NCI-H128 (cell line): ENCODE measurements around the gene FNDC3A.
A peak's percentile ranks its signal among the peaks of the same experiment; 100 is the strongest.
"Not testable (repeated sequence)": the region's sequence is repeated elsewhere in the genome, so short reads cannot be mapped to it uniquely, and the experiment has no call there.

Experiments used
- DNase-seq: peaks from one replicate; lab custom pipeline; 2025; ENCODE audit not compliant: unreplicated experiment; lab: John Stamatoyannopoulos, UW

FNDC3A gene

DNA sequence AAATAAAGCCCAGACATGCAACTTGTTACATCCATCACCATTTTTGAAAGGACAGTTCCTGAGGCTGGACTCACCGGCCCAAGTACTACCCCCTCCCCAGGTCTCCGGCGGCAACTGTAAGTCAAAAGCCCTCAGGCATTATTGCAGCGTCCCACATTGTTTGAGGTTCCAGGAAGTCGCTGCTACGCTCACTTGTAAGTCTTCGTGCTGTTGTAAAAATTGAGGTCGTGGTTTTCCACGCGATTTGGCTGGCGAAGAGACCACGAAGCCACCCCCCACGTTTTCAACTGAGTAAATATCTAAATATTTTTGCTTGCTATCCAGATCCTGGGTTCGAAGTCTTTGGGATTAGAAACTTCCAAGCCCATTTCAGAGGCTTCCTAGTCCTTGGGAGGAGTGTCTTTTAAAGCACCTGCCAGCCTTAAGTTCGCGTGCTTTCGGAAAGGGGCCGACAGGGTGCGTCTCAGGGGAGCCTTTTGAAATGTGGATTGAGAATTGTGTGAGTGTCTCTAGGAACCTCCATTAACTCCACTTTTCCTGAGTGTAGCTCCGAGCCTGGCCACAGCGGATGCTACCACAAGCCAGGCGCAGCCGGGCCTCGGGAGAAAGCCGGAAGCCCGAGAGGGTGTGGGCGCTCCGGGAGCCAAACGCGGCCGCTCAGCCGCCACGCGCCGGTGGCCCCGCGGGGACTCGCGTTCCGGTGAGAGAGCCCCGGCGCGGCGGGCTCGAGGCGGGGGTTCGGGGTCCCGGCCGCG, 434 bp upstream of the FNDC3A start:
- no peak for DNase-seq

DNA sequence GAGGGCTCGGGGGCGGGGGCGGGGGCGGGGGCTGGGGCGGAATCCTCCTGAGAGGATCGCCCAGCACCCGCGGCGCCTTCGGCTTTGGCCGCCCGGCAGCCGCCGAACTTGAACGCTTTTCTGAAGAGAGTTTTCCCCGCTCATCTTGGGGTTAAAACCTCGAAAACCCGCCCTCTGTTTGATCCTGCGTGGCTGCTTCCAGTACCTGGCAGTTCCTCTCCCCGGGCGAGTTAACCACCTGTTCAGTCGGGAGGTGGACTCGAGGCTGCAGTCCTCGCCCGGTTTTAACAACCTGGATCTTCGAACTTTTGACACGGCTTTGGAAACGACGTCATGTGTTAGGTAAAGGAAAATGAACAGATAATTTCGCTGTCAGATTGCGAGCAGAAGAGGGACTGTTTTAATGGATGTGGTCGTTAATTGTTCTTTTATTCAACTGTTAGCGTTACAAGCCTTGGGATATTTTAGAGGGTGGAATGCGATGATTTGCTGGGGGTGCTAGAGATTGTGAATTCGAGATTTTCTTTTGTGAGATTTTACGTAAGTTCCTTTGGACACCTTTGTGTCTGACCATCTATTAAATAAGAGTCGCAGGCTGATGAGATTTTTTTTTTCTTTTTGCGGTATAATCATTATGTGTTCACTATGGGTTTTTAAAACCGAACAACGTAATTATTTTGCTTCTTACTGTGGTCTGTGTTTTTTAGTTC, 1.0 kb downstream of the FNDC3A start:
- peak; percentile 68 for DNase-seq

GRCh38 chr13:48977286-48977625, 1.5 kb downstream of the FNDC3A start:
- DNase-seq = no peak

- no peak for DNase-seq
Observed at GRCh38 chr13:48977973-48978372, 2.3 kb downstream of the FNDC3A start.

DNA sequence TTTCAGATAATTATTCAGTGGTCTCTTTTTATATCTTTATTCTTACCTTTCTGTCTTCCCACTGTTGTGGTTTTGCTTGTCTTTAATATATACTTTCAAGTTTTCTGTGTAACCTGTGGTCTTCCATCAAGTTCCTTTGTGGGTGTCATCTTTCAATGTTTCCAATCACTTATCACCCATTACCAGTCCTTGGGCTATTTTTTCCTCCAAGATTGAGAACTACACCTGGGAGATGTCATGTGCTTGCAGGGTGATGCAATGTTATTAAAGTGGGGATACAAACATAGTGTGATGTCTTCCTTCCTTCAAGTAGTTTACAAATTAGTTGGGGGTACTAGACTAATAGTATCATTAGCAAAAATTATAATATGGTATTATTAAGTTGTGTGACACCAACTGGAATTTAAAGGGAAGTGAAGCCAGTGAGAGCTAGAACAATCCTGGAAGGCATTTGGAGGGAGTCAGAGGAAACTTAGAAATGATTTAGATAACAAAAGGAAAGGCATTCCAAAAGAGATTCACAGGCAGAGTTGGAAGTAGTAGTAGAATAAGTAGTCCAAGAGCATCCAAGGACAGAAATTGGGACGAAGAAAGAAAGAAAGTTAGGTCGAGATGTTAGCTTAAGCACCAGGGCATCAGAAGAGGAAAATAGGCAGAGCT, 3.4 kb downstream of the FNDC3A start:
- DNase-seq = no peak

- no peak for DNase-seq
Observed at GRCh38 chr13:48979892-48980291, 4.2 kb downstream of the FNDC3A start.

DNA sequence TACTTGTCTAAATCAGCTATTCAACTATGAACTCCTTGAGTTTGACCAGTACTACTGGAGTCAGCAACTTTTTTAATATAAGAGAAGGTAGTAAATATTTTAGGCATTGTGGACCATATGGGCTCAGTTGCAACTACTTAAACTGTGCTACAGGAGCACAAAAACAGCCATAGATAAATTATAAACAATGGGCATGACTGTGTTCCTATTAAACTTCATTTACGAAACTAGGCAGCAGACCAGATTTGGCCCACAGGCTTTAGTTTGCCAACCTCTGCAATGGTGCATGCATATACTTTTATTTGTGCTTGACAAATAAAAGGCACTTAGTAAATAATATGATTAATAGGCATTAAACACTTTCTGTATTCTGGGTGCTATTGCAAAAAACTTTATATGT, 7.6 kb downstream of the FNDC3A start:
- DNase-seq = no peak

- no peak for DNase-seq
Observed at GRCh38 chr13:48985756-48986155, 10.0 kb downstream of the FNDC3A start.

GRCh38 chr13:48990900-48991299, 15.2 kb downstream of the FNDC3A start:
- no peak for DNase-seq

DNA sequence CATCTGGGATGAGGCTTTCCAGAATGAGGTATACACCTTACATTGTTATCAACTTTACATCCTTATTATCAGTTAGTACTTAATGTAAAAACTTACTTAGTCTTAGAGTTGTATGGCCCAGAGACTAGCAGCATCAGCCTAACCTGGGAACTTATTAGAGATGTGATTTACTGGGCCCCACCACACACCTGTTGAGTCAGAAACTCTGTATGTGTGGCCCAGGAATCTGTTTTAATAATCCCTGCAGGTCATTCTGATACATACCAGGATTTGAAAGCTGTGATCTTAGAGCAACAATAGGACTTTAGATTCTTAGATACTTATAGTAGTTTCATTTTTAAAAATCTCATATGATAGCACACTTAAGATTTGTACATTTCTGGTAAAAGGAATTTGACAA, 17.4 kb downstream of the FNDC3A start:
- no peak for DNase-seq

DNA sequence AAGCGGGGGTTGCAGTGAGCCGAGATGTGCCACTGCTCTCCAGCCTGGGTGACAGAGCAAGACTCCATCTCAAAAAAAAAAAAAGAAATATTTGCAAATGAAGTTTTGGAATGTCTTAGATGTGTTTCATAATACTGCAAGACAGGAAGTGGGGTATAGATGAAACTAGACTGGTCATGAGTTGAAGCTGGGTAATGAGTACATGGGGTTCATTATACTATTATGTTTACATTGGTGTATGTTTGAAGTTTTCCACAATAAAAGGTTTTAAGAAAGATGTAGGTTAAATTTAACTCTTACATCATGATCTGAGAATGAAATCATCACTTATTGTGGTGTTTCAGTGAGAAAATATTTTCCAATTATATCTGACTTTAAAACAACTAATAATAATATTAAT, 19.0 kb downstream of the FNDC3A start:
- no peak for DNase-seq

- no peak for DNase-seq
Observed at GRCh38 chr13:48998641-48999292, 23.1 kb downstream of the FNDC3A start.

- DNase-seq = no peak
Observed at GRCh38 chr13:49000247-49000646, 24.5 kb downstream of the FNDC3A start.

DNA sequence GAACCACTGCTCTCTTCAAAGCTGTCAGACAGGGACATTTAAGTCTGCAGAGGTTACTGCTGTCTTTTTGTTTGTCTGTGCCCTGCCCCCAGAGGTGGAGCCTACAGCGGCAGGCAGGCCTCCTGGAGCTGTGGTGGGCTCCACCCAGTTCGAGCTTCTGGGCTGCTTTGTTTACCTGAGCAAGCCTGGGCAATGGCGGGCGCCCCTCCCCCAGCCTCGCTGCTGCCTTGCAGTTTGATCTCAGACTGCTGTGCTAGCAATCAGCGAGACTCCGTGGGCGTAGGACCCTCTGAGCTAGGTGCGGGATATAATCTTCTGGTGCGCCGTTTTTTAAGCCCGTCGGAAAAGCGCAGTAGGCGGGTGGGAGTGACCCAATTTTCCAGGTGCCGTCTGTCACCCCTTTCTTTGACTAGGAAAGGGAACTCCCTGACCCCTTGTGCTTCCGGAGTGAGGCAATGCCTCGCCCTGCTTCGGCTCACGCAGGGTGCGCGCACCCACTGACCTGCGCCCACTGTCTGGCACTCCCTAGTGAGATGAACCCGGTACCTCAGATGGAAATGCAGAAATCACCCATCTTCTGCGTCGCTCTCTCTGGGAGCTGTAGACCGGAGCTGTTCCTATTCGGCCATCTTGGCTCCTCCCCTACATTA, 43.4 kb downstream of the FNDC3A start:
- not testable (repeated sequence) for DNase-seq

- no peak for DNase-seq
Observed at GRCh38 chr13:49020328-49020727, 44.6 kb downstream of the FNDC3A start.

GRCh38 chr13:49020940-49021553, 45.3 kb downstream of the FNDC3A start:
- DNase-seq = no peak

GRCh38 chr13:49021953-49022352, 46.2 kb downstream of the FNDC3A start:
- no peak for DNase-seq

- no peak for DNase-seq
Observed at GRCh38 chr13:49022472-49023144, 46.9 kb downstream of the FNDC3A start.

- DNase-seq = no peak
Observed at GRCh38 chr13:49023431-49023830, 47.7 kb downstream of the FNDC3A start.

- DNase-seq = no peak
Observed at GRCh38 chr13:49026851-49027250, 51.1 kb downstream of the FNDC3A start.
